ENCODE measurements around the gene YDJC.

- TF ChIP-seq, protein P1, sequence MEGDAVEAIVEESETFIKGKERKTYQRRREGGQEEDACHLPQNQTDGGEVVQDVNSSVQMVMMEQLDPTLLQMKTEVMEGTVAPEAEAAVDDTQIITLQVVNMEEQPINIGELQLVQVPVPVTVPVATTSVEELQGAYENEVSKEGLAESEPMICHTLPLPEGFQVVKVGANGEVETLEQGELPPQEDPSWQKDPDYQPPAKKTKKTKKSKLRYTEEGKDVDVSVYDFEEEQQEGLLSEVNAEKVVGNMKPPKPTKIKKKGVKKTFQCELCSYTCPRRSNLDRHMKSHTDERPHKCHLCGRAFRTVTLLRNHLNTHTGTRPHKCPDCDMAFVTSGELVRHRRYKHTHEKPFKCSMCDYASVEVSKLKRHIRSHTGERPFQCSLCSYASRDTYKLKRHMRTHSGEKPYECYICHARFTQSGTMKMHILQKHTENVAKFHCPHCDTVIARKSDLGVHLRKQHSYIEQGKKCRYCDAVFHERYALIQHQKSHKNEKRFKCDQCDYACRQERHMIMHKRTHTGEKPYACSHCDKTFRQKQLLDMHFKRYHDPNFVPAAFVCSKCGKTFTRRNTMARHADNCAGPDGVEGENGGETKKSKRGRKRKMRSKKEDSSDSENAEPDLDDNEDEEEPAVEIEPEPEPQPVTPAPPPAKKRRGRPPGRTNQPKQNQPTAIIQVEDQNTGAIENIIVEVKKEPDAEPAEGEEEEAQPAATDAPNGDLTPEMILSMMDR (IDR thresholded peaks at IDR 0.05): no peak
- TF ChIP-seq POLR2A (IDR thresholded peaks at IDR 0.05): no peak
Observed at GRCh38 chr22:21615731-21616130, 14.1 kb downstream of the YDJC start.
